K562 (cell line): Measurements from ENCODE around the gene RERE. TPM values are rescaled to one million over a fixed set of nuclear protein-coding genes. Genes with fewer than 3 reads are reported as not detected.

Experiments used
- ATAC-seq: fragments of 200-7000 bp; cut with Tn5 transposase; 3 replicates; pipeline ENCODE4 v1.9.1; 2020; ENCODE audit warnings: moderate library complexity
- BruUV-seq: library from RNA; stranded (reverse); fragments of 400-500 nt; replicated peaks from 2 replicates; lab custom pipeline; 2021; lab: Mats Ljungman, UMichigan
- CTCF ChIA-PET: fragments of 300-600 bp; formaldehyde crosslinking; extraction: SDS; loops from one replicate; lab custom pipeline; 2021; ENCODE audit warnings: low intra/inter-chr PET ratio; lab: Yijun Ruan, JAX
- POLR2A ChIA-PET: fragments of 300-600, 350-650 bp; sonication (Branson Sonifier 250); formaldehyde crosslinking; extraction: SDS; loops from one replicate; lab custom pipeline; 2021; ENCODE audit warnings: antibody characterized with exemption, inconsistent platforms; lab: Yijun Ruan, JAX
- DNase-seq, 4 experiments: peaks; one replicate each; pipeline versions ENCODE4 v3.0.0 to v3.0.0-alpha.2; 2011 to 2018; ENCODE audit warnings: low spot score in 3 of 4, mixed read lengths in 3 of 4; ENCODE audit errors: extremely low read depth in 1 of 4
- FAIRE-seq: peaks from 2 replicates; lab custom pipeline; 2011; peaks lifted over from hg19 to GRCh38; lab: Jason Lieb, UNC
- H2AFZ ChIP-seq: 2 replicates; pipeline ENCODE4 v1.6.0; 2011; ENCODE audit warnings: low read depth, low read length, control low read depth, inconsistent platforms
- H3K27ac ChIP-seq: fragments of 200-600 bp; 3 replicates; pipeline ENCODE4 v1.8.0; 2011; ENCODE audit warnings: low read depth, mild to moderate bottlenecking, control low read depth, inconsistent platforms, low read length, moderate library complexity, mixed read lengths; ENCODE audit errors: extremely low read depth
- H3K27me3 ChIP-seq, 2 experiments: fragments of 300-600 bp in 1 of 2; 2 replicates in 1 of 2; 3 replicates in 1 of 2; pipeline versions ENCODE4 v1.6.0 to v1.8.0; 2011; ENCODE audit warnings: inconsistent platforms in 2 of 2, low read length in 2 of 2, mild to moderate bottlenecking in 1 of 2, mixed read lengths in 1 of 2, moderate library complexity in 1 of 2; ENCODE audit not compliant: control insufficient read depth in 2 of 2, insufficient read depth in 2 of 2
- H3K36me3 ChIP-seq: fragments of 300-600 bp; 3 replicates; pipeline ENCODE4 v1.8.0; 2011; ENCODE audit warnings: mild to moderate bottlenecking, low read length, inconsistent platforms; ENCODE audit not compliant: control insufficient read depth, insufficient read depth
- H3K4me1 ChIP-seq, 2 experiments: fragments of 200-600 bp in 1 of 2; replicated peaks in 1 of 2; 2 replicates in 1 of 2; 3 replicates in 1 of 2; pipeline versions ENCODE4 v1.5.1 to v1.8.0; 2011; ENCODE audit warnings: inconsistent platforms in 2 of 2, low read length in 2 of 2, mild to moderate bottlenecking in 1 of 2, mixed read lengths in 1 of 2, moderate library complexity in 1 of 2; ENCODE audit not compliant: control insufficient read depth in 2 of 2, insufficient read depth in 2 of 2
- H3K4me2 ChIP-seq: 2 replicates; pipeline ENCODE4 v1.6.1; 2011; ENCODE audit warnings: low read length, control low read depth, inconsistent platforms, mixed read lengths; ENCODE audit not compliant: insufficient read depth
- H3K4me3 ChIP-seq: fragments of 200-600 bp; sonication (generic), shearing (Covaris generic); 2 replicates; pipeline ENCODE4 v1.5.1; 2016; ENCODE audit warnings: control low read depth, inconsistent platforms
- H3K79me2 ChIP-seq: fragments of 200-600 bp; 3 replicates; pipeline ENCODE4 v1.8.0; 2011; ENCODE audit warnings: low read length, inconsistent platforms; ENCODE audit not compliant: control insufficient read depth, insufficient read depth
- H3K9ac ChIP-seq, 2 experiments: 2 replicates each; pipeline versions ENCODE4 v1.6.0 to v1.6.1; 2011; ENCODE audit warnings: low read depth in 2 of 2, low read length in 2 of 2, control low read depth in 1 of 2, inconsistent platforms in 1 of 2, mild to moderate bottlenecking in 1 of 2, mixed read lengths in 1 of 2; ENCODE audit not compliant: insufficient read depth in 1 of 2
- H3K9me1 ChIP-seq: one replicate; pipeline ENCODE4 v1.6.0; 2011; ENCODE audit warnings: inconsistent platforms, mild to moderate bottlenecking, low read length, moderate library complexity; ENCODE audit not compliant: control insufficient read depth, insufficient read depth
- H3K9me3 ChIP-seq: replicated peaks from 2 replicates; pipeline ENCODE4 v1.5.1; 2011; ENCODE audit warnings: low read depth, low read length, inconsistent platforms; ENCODE audit not compliant: control insufficient read depth, insufficient read depth
- H4K20me1 ChIP-seq: replicated peaks from 2 replicates; pipeline ENCODE4 v1.6.1; 2011; ENCODE audit warnings: low read length, inconsistent platforms, mixed read lengths; ENCODE audit not compliant: control insufficient read depth, insufficient read depth
- ATF7 ChIP-seq: fragments of 450-650 bp; IDR thresholded peaks from 2 replicates; pipeline ENCODE4 v1.7.1; 2014; ENCODE audit warnings: mild to moderate bottlenecking, moderate library complexity
- CBX3 ChIP-seq, 2 experiments: IDR thresholded peaks; 1 replicate in 1 of 2; 2 replicates in 1 of 2; pipeline ENCODE4 v1.6.1; 2012; ENCODE audit warnings: inconsistent platforms in 2 of 2, low read length in 2 of 2, borderline replicate concordance in 1 of 2, control low read depth in 1 of 2
- CGGBP1 ChIP-seq: fragments of 250-450 bp; sonication (Bioruptor Pico); IDR thresholded peaks from 2 replicates; pipeline ENCODE4 v1.9.0; 2021; ENCODE audit warnings: mild to moderate bottlenecking
- DDX20 ChIP-seq: fragments of 450-650 bp; IDR thresholded peaks from 2 replicates; pipeline ENCODE4 v1.6.1; 2016; ENCODE audit warnings: missing genetic modification characterization, low read depth, mild to moderate bottlenecking, missing compliant biosample characterization, moderate library complexity
- DPF2 ChIP-seq: fragments of 450-650 bp; IDR thresholded peaks from 2 replicates; pipeline ENCODE4 v1.6.1; 2016
- GATAD2A ChIP-seq: fragments of 450-650 bp; IDR thresholded peaks from 2 replicates; pipeline ENCODE4 v1.6.1; 2017
- HNRNPH1 ChIP-seq: fragments of 200-400 bp; formaldehyde crosslinking; optimal IDR thresholded peaks from 2 replicates; pipeline ENCODE3; 2017; ENCODE audit warnings: low read depth, mild to moderate bottlenecking, low read length, moderate library complexity
- JUND ChIP-seq, 2 experiments: IDR thresholded peaks; 2 replicates in 1 of 2; 3 replicates in 1 of 2; pipeline ENCODE4 v1.6.1; 2011; ENCODE audit warnings: borderline replicate concordance in 2 of 2, low read depth in 2 of 2, low read length in 2 of 2, improper control_type of control experiment in 1 of 2, missing biosample characterization in 1 of 2, missing genetic modification characterization in 1 of 2, missing genetic modification reagents in 1 of 2
- PTRF ChIP-seq: fragments of 450-650 bp; IDR thresholded peaks from 2 replicates; pipeline ENCODE4 v1.6.1; 2016; ENCODE audit warnings: mild to moderate bottlenecking, missing genetic modification characterization, missing compliant biosample characterization
- STAG1 ChIP-seq: sonication (generic); formaldehyde crosslinking; IDR thresholded peaks from 2 replicates; pipeline ENCODE4 v1.5.0; 2020; ENCODE audit warnings: missing genetic modification reagents, borderline replicate concordance
- TBL1XR1 ChIP-seq, 2 experiments: IDR thresholded peaks; 2 replicates each; pipeline ENCODE4 v1.6.1; 2012; ENCODE audit warnings: improper control_type of control experiment in 2 of 2, low read length in 2 of 2, mild to moderate bottlenecking in 1 of 2
- TCF7 ChIP-seq: sonication (generic); IDR thresholded peaks from 2 replicates; pipeline ENCODE4 v1.6.1; 2016; ENCODE audit warnings: antibody characterized with exemption, borderline replicate concordance
- ZFX ChIP-seq: sonication (generic); formaldehyde crosslinking; IDR thresholded peaks from 2 replicates; pipeline ENCODE4 v1.8.0; 2022; ENCODE audit warnings: mild to moderate bottlenecking, missing genetic modification reagents, moderate library complexity
- ZNF12 ChIP-seq: sonication (generic); formaldehyde crosslinking; IDR thresholded peaks from 2 replicates; pipeline ENCODE4 v1.4.0; 2020; ENCODE audit warnings: mild to moderate bottlenecking, missing genetic modification reagents
- ZNF384 ChIP-seq: IDR thresholded peaks from 2 replicates; pipeline ENCODE4 v1.6.1; 2012; ENCODE audit warnings: low read depth, low read length, improper control_type of control experiment
- ZNF695 ChIP-seq: fragments of 450-650 bp; formaldehyde crosslinking; IDR thresholded peaks from 2 replicates; pipeline ENCODE4 v1.4.0; 2020; ENCODE audit warnings: mild to moderate bottlenecking, moderate library complexity
- WGBS: fragments of 100-300 bp; shearing (Covaris generic); methylation state at CpG from one replicate; pipeline ENCODE4 v1.1.6; 2016; ENCODE audit warnings: low coverage, mixed read lengths; ENCODE audit not compliant: insufficient coverage; ENCODE audit errors: missing lambda C conversion rate; 5-methylcytosine and 5-hydroxymethylcytosine counted together
- in situ Hi-C: fragments of 300-500 bp; cut with MboI; formaldehyde crosslinking; loops from 4 replicates; pipeline ENCODE4 v1.15.0; 2018; ENCODE audit warnings: inconsistent platforms, mixed read lengths
- intact Hi-C: fragments of 100-400 bp; cut with micrococcal nuclease; formaldehyde crosslinking; loops from 2 replicates; pipeline ENCODE4 v1.14.2; 2022
- polyA plus RNA-seq, 8 experiments: library from polyadenylated mRNA; depleted of rRNA in 4 of 8; stranded (reverse) in 5 of 8; unstranded in 3 of 8; fragments of >200 nt; fragmentation: Nextera tagmentation in 2 of 8; fragmentation: Illumina TruSeq in 1 of 8; extraction: Ambion mirVana in 2 of 8; extraction: Trizol in 1 of 8; gene quantifications; 2 replicates each; pipeline versions ENCODE4 v1.2.1 to v1.2.3, GENCODE V29; 2011 to 2014; ENCODE audit warnings: inconsistent platforms in 1 of 8, missing spikeins in 1 of 8
- total RNA-seq, 7 experiments: library from RNA; depleted of rRNA in 6 of 7; stranded (reverse); fragments of >200 nt in 6 of 7; fragmentation: Illumina TruSeq in 2 of 7; extraction: Trizol in 2 of 7; gene quantifications; 2 replicates each; pipeline versions ENCODE4 v1.2.1 to v1.2.3, GENCODE V29; 2011 to 2021; ENCODE audit warnings: low replicate concordance in 1 of 7

Gene RERE
- total and polyA plus RNA-seq, 9 of the 15 experiments (the other 6 are each of a cell fraction or from before 2014, with no cell fraction given), result 3.0 to 51.5 (median 13.4) TPM

GRCh38 chr1:8523666-8524206 is 293.7 kb downstream of the RERE start:
- Histone ChIP-seq H3K36me3 (no peaks in the 10 kb centered on the region; the same call in 2 of the 3 replicates), H3K9me3 (no peaks in the 10 kb centered on the region), H3K27me3 (no peaks in the 10 kb centered on the region), H3K4me3 (no peak overlapping the region), H3K79me2 (peaks cover 31% of the 10 kb centered on the region), H3K4me2 (no peak overlapping the region), H4K20me1 (no peaks in the 10 kb centered on the region), H3K27ac (no peak overlapping the region), H2AFZ (no peak overlapping the region), H3K9ac (no peak overlapping the region), H3K4me1 (peaks cover 12 to 31% of the 10 kb centered on the region in 2 experiments; a peak in 4 of 5 replicates), H3K9me1 (no peaks in the 10 kb centered on the region)
- in situ Hi-C loops (no loop called here), intact Hi-C loops (no loop called here)
- no peak for TF ChIP-seq DPF2
- TF ChIP-seq ZNF695 (CRISPR knock-in tag), result no peak
- 74% methylated on average over 5 of the region's 5 CpGs for whole genome bisulfite sequencing
- ATAC-seq (no peak), DNase-seq (no peak), FAIRE-seq (no peak)
- CTCF ChIA-PET, result no interaction called here
- POLR2A ChIA-PET, result interaction anchor here (0.9 to 1.3 kb wide), 2 partner anchors 9 to 19 kb away, joined by 3 read pairs; no protein-coding TSS in a partner anchor
- no TSS peak for BruUV-seq

GRCh38 chr1:8520483-8520966 is 296.9 kb downstream of the RERE start:
- peak; percentile 59 for ATAC-seq
- no peaks in the 10 kb centered on the region for H3K27me3 ChIP-seq
- intact Hi-C loops (no loop called here), in situ Hi-C loops (no loop called here)
- 12% methylated on average over 6 of the region's 6 CpGs for WGBS
- peaks cover 3% of the 10 kb centered on the region for H3K9me1 ChIP-seq
- no peaks in the 10 kb centered on the region for H4K20me1 ChIP-seq
- CTCF ChIA-PET, result no interaction called here
- no peak overlapping the region for H3K4me3 ChIP-seq
- H3K79me2 ChIP-seq, result peaks cover 39% of the 10 kb centered on the region
- H2AFZ ChIP-seq, result peak overlapping the region; percentile 53
- BruUV-seq, result no TSS peak
- DNase-seq, result peak in 2 of 4 experiments; percentile 31 to 64
- H3K4me1 ChIP-seq, result peaks cover 14 to 49% of the 10 kb centered on the region in 2 experiments; a peak in 4 of 5 replicates
- H3K9ac ChIP-seq, result peak overlapping the region in 1 of 2 experiments; percentile 43; a peak in 2 of 4 replicates
- no peaks in the 10 kb centered on the region for H3K9me3 ChIP-seq
- POLR2A ChIA-PET, result interaction anchor here (0.6 to 1.6 kb wide), 2 partner anchors 13 to 43 kb away, joined by 3 read pairs; no protein-coding TSS in a partner anchor
- peak overlapping the region; percentile 33; the same call in 1 of the 2 replicates for H3K4me2 ChIP-seq
- H3K36me3 ChIP-seq, result no peaks in the 10 kb centered on the region; the same call in 2 of the 3 replicates
- peak overlapping the region; percentile 68 for H3K27ac ChIP-seq
- no peak for FAIRE-seq
- TF ChIP-seq CBX3 (IDR thresholded peaks at IDR 0.05; ENCODE audit: borderline replicate concordance in 1 of 2, low read length in 2 of 2) (peak in 1 of 2 experiments; percentile 36; a peak in 1 of 3 replicates), STAG1 (no peak), ATF7 (peak; percentile 55; the same call in 1 of the 2 replicates), TCF7 (no peak), ZNF12 (CRISPR knock-in tag) (no peak), CGGBP1 (no peak), HNRNPH1 (no peak), ZFX (CRISPR knock-in tag) (peak; percentile 62), TBL1XR1 (IDR thresholded peaks at IDR 0.05; ENCODE audit: low read length in 2 of 2) (no peak), DDX20 (tag) (no peak), PTRF (tag) (no peak), ZNF384 (peak; percentile 91), GATAD2A (no peak), JUND (IDR thresholded peaks at IDR 0.05; ENCODE audit: borderline replicate concordance, low read depth, low read length) (peak; percentile 52; the same call in 1 of the 2 replicates), JUND (tag; IDR thresholded peaks at IDR 0.05; ENCODE audit: borderline replicate concordance, low read depth, low read length) (peak; percentile 56; the same call in 1 of the 3 replicates)
